Transverse colon (tissue), 4 donors: Measurements from ENCODE around the gene AHDC1. TPM values are rescaled to one million over a fixed set of nuclear protein-coding genes. Genes with fewer than 3 reads are reported as not detected.

Experiments used
- DNase-seq: peaks from one replicate; pipeline ENCODE4 v3.0.0-alpha.2; 2019
- H3K27ac ChIP-seq, 4 donors: fragments of 200-600 bp; sonication (generic); 2 replicates each; pipeline ENCODE4 v1.5.1; 2016 to 2018; ENCODE audit warnings: inconsistent platforms in 4 of 4
- H3K27me3 ChIP-seq: fragments of 200-600 bp; sonication (generic); 2 replicates; pipeline ENCODE4 v1.5.1; 2017; ENCODE audit warnings: inconsistent platforms
- H3K36me3 ChIP-seq, 4 donors: fragments of 200-600 bp; sonication (generic); 2 replicates each; pipeline ENCODE4 v1.5.1; 2017 to 2019; ENCODE audit warnings: inconsistent platforms in 4 of 4
- H3K4me1 ChIP-seq, 4 donors: fragments of 200-600 bp; sonication (generic); 2 replicates each; pipeline ENCODE4 v1.5.1; 2017 to 2020; ENCODE audit warnings: inconsistent platforms in 4 of 4
- H3K4me3 ChIP-seq, 4 donors: fragments of 200-600 bp; sonication (generic); 1 replicate in 1 of 4; 2 replicates in 3 of 4; pipeline versions ENCODE4 v1.5.1 to v1.6.1; 2017 to 2019; ENCODE audit warnings: inconsistent platforms in 4 of 4
- H3K9me3 ChIP-seq, 2 donors: fragments of 200-600 bp; sonication (generic); 2 replicates each; pipeline ENCODE4 v1.5.1; 2017 to 2019; ENCODE audit warnings: inconsistent platforms in 2 of 2
- CTCF ChIP-seq, 5 experiments: fragments of 200-600 bp in 3 of 5; fragments of 450-650 bp in 2 of 5; sonication (generic) in 3 of 5; IDR thresholded peaks; 1 replicate in 2 of 5; 2 replicates in 3 of 5; pipeline ENCODE4 v1.5.1; 2016 to 2017; ENCODE audit warnings: antibody characterized with exemption in 5 of 5, inconsistent platforms in 3 of 5, mild to moderate bottlenecking in 2 of 5, moderate library complexity in 1 of 5
- EP300 ChIP-seq: sonication (generic); formaldehyde crosslinking; IDR thresholded peaks from one replicate; pipeline ENCODE4 v1.6.1; 2017; ENCODE audit warnings: antibody characterized with exemption, low read depth
- POLR2A ChIP-seq: fragments of 450-650 bp; IDR thresholded peaks from one replicate; pipeline ENCODE4 v1.6.1; 2016; ENCODE audit warnings: antibody characterized with exemption, mild to moderate bottlenecking, moderate library complexity
- POLR2AphosphoS5 ChIP-seq, 3 donors: sonication (generic); formaldehyde crosslinking; IDR thresholded peaks; one replicate each; pipeline ENCODE4 v1.6.1; 2016; ENCODE audit warnings: antibody characterized with exemption in 3 of 3
- WGBS, 2 donors: methylation state at CpG; one replicate each; pipeline ENCODE4 v1.1.5; 2018; ENCODE audit warnings: low coverage in 1 of 2; 5-methylcytosine and 5-hydroxymethylcytosine counted together
- in situ Hi-C, 4 donors: fragments of 200-750 bp; cut with MboI; loops; one replicate each; pipeline versions ENCODE4 v1.15.0 to v1.15.1; 2017; ENCODE audit warnings: low sequenced_read_pairs in 3 of 4, low pct_ligation_motif_present in 1 of 4, low pct_unique_long_range_greater_than_20kb in 1 of 4
- intact Hi-C: fragments of 100-400 bp; cut with DNase I; formaldehyde crosslinking; loops from one replicate; pipeline ENCODE4 v1.15.1; 2023; ENCODE audit warnings: low total_unique reads
- total RNA-seq, 4 donors: library from RNA; depleted of rRNA; stranded (reverse); fragments of >200 nt; gene quantifications; one replicate each; pipeline ENCODE4 v1.1.0, GENCODE V29; 2016

Gene AHDC1
- total RNA-seq, 4 donors from 2014 or later: 11.7 to 34.4 (median 21.3) TPM

- no peak for DNase-seq
- H3K27ac ChIP-seq: no peak overlapping the region
- no peaks in the 10 kb centered on the region for H3K27me3 ChIP-seq
- no peak for TF ChIP-seq EP300
- TF ChIP-seq POLR2AphosphoS5 (IDR thresholded peaks at IDR 0.05): no peak
- TF ChIP-seq CTCF (IDR thresholded peaks at IDR 0.05): no peak
- TF ChIP-seq POLR2A: no peak
- peaks cover 0 to 16% (median 5%) of the 10 kb centered on the region in 4 donors for H3K36me3 ChIP-seq
- 95% methylated on average over 36 of the region's 38 CpGs; no CpG with 5 or more reads in 1 of the 2 donors for WGBS, 2 donors
- in situ Hi-C loops: loop anchor here in 3 of 4 donors (10.0 kb wide), 1 partner anchor 55 kb away; the partner anchor contains the start of gene AHDC1 (in 3 of the 3)
- intact Hi-C loops: no loop called here
- H3K4me3 ChIP-seq: no peak overlapping the region
- H3K4me1 ChIP-seq: peaks cover 9 to 22% (median 12%) of the 10 kb centered on the region in 4 donors
- H3K9me3 ChIP-seq: no peaks in the 10 kb centered on the region
These were observed 54.0 kb downstream of the AHDC1 start for GRCh38 chr1:27549807-27550408.

- H3K27ac ChIP-seq: no peak overlapping the region
- in situ Hi-C loops: no loop called here
- DNase-seq: no peak
- H3K27me3 ChIP-seq: no peaks in the 10 kb centered on the region
- intact Hi-C loops: no loop called here
- H3K4me1 ChIP-seq: peaks cover 15 to 24% (median 18%) of the 10 kb centered on the region in 4 donors
- TF ChIP-seq CTCF (IDR thresholded peaks at IDR 0.05) (no peak), POLR2AphosphoS5 (IDR thresholded peaks at IDR 0.05) (no peak), EP300 (no peak), POLR2A (no peak)
- no peak overlapping the region for H3K4me3 ChIP-seq
- WGBS, 2 donors: 91% methylated on average over 34 of the region's 45 CpGs; no CpG with 5 or more reads in 1 of the 2 donors
- H3K9me3 ChIP-seq: no peaks in the 10 kb centered on the region
- peaks cover 0 to 16% (median 5%) of the 10 kb centered on the region in 4 donors for H3K36me3 ChIP-seq
These were observed 54.9 kb downstream of the AHDC1 start for GRCh38 chr1:27548858-27549719.

GRCh38 chr1:27548136-27548853 lies 55.6 kb downstream of the AHDC1 start:
- Histone ChIP-seq H3K4me1 (peaks cover 15 to 31% (median 21%) of the 10 kb centered on the region in 4 donors), H3K27ac (no peak overlapping the region), H3K27me3 (no peaks in the 10 kb centered on the region), H3K9me3 (no peaks in the 10 kb centered on the region), H3K36me3 (peaks cover 0 to 16% (median 5%) of the 10 kb centered on the region in 4 donors), H3K4me3 (no peak overlapping the region)
- intact Hi-C loops (no loop called here), in situ Hi-C loops (no loop called here)
- 93% methylated on average over 39 of the region's 39 CpGs; no CpG with 5 or more reads in 1 of the 2 donors for WGBS, 2 donors
- TF ChIP-seq EP300: no peak
- no peak for TF ChIP-seq POLR2AphosphoS5 (IDR thresholded peaks at IDR 0.05)
- TF ChIP-seq POLR2A: no peak
- DNase-seq: no peak

GRCh38 chr1:27547220-27548116 lies 56.5 kb downstream of the AHDC1 start:
- Histone ChIP-seq H3K27me3 (no peaks in the 10 kb centered on the region), H3K4me1 (peaks cover 15 to 40% (median 21%) of the 10 kb centered on the region in 4 donors), H3K27ac (peak overlapping the region in 1 of 4 donors; percentile 87), H3K36me3 (peaks cover 0 to 16% (median 5%) of the 10 kb centered on the region in 4 donors), H3K9me3 (no peaks in the 10 kb centered on the region), H3K4me3 (no peak overlapping the region)
- 96% methylated on average over 39 of the region's 44 CpGs; no CpG with 5 or more reads in 1 of the 2 donors for WGBS, 2 donors
- no peak for TF ChIP-seq EP300
- no peak for TF ChIP-seq CTCF (IDR thresholded peaks at IDR 0.05)
- no peak for TF ChIP-seq POLR2AphosphoS5 (IDR thresholded peaks at IDR 0.05)
- no peak for TF ChIP-seq POLR2A
- in situ Hi-C loops: no loop called here
- DNase-seq: no peak
- intact Hi-C loops: no loop called here
